Measurements from ENCODE around the gene CEMIP. TPM values are rescaled to one million over a fixed set of nuclear protein-coding genes. Genes with fewer than 3 reads are reported as not detected.

Gene CEMIP
- total and polyA plus RNA-seq, 2 of the 13 experiments (the other 11 are each of a cell fraction or from before 2014, with no cell fraction given), result 4.3 to 28.5 TPM

- Histone ChIP-seq H3K4me3 (replicated peaks in 1 of 3; ENCODE audit: insufficient read depth in 1 of 3, low read depth in 2 of 3, low read length in 3 of 3) (no peak overlapping the region), H3K79me2 (ENCODE audit: insufficient read depth, low read length) (no peaks in the 10 kb centered on the region), H3K27me3 (ENCODE audit: control insufficient read depth in 1 of 2, insufficient read depth in 2 of 2, low read length in 2 of 2) (no peaks in the 10 kb centered on the region; a peak in 1 of 5 replicates), H3K27ac (ENCODE audit: extremely low read length, insufficient read depth, low read length) (no peak overlapping the region), H3K4me1 (ENCODE audit: insufficient read depth, low read length) (no peaks in the 10 kb centered on the region), H3K36me3 (replicated peaks in 1 of 2; ENCODE audit: control insufficient read depth in 1 of 2, insufficient read depth in 2 of 2, low read length in 2 of 2) (peaks cover 25 to 72% of the 10 kb centered on the region in 2 experiments), H3K9ac (ENCODE audit: insufficient read depth, low read depth, low read length) (no peak overlapping the region), H2AFZ (ENCODE audit: low read length) (no peak overlapping the region), H3K4me2 (ENCODE audit: low read depth, low read length) (no peak overlapping the region), H4K20me1 (ENCODE audit: insufficient read depth, low read length) (no peaks in the 10 kb centered on the region), H3K9me3 (ENCODE audit: low read length) (no peaks in the 10 kb centered on the region)
- POLR2A ChIA-PET, result no interaction called here
- WGBS (ENCODE audit: low lambda C conversion rate), result 95% methylated on average over 8 of the region's 8 CpGs
- CTCF ChIA-PET (ENCODE audit: low intra/inter-chr PET ratio, low total read pairs), result no interaction called here
- FAIRE-seq, result no peak
- BruUV-seq (replicated peaks), result no TSS peak
- intact Hi-C loops (cut with micrococcal nuclease; ENCODE audit: unreplicated experiment) (no loop called here), in situ Hi-C loops (cut with HindIII; ENCODE audit: extremely low pct_ligation_motif_present, low pct_unique_long_range_greater_than_20kb) (no loop called here)
- no peak for TF ChIP-seq HDAC6 (IDR thresholded peaks at IDR 0.05; ENCODE audit: low read depth, low read length)
- no peak for TF ChIP-seq HMG20A (CRISPR knock-in tag; IDR thresholded peaks at IDR 0.05; ENCODE audit: borderline replicate concordance)
- TF ChIP-seq ZBTB49 (CRISPR knock-in tag; IDR thresholded peaks at IDR 0.05; ENCODE audit: borderline replicate concordance), result no peak
- TF ChIP-seq KDM6A (CRISPR knock-in tag; IDR thresholded peaks at IDR 0.05; ENCODE audit: low read depth), result no peak
- no peak for TF ChIP-seq NCOA1 (CRISPR knock-in tag; IDR thresholded peaks at IDR 0.05)
- no peak for TF ChIP-seq ZKSCAN5 (CRISPR knock-in tag; IDR thresholded peaks at IDR 0.05)
- TF ChIP-seq ATF6 (CRISPR knock-in tag; conservative IDR thresholded peaks at IDR 0.05), result no peak
- no peak for TF ChIP-seq NR1H2 (CRISPR knock-in tag; IDR thresholded peaks at IDR 0.05; ENCODE audit: borderline replicate concordance, low read depth)
- no peak for TF ChIP-seq STAT6 (CRISPR knock-in tag; IDR thresholded peaks at IDR 0.05; ENCODE audit: borderline replicate concordance)
- TF ChIP-seq GABPA (IDR thresholded peaks at IDR 0.05; ENCODE audit: low read depth, low read length), result no peak
- TF ChIP-seq GABPA (CRISPR knock-in tag; IDR thresholded peaks at IDR 0.05; ENCODE audit: low read depth), result no peak
- no peak for TF ChIP-seq FOSL2 (CRISPR knock-in tag; IDR thresholded peaks at IDR 0.05)
- no peak for TF ChIP-seq KDM5A (IDR thresholded peaks at IDR 0.05; ENCODE audit: borderline replicate concordance, low read length)
- no peak for TF ChIP-seq KLF16 (CRISPR knock-in tag; IDR thresholded peaks at IDR 0.05)
- no peak for TF ChIP-seq RXRB (CRISPR knock-in tag; IDR thresholded peaks at IDR 0.05; ENCODE audit: borderline replicate concordance)
- TF ChIP-seq ZBTB1 (CRISPR knock-in tag; IDR thresholded peaks at IDR 0.05; ENCODE audit: borderline replicate concordance), result no peak
- no peak for TF ChIP-seq BORCS8-MEF2B (CRISPR knock-in tag; IDR thresholded peaks at IDR 0.05)
- no peak for TF ChIP-seq ATF3 (CRISPR knock-in tag; IDR thresholded peaks at IDR 0.05)
- no peak for ATAC-seq
- DNase-seq (ENCODE audit: low spot score), result no peak
Measured at GRCh38 chr15:80946576-80946975, 167.4 kb downstream of the CEMIP start.
